DND-41 (cell line): ENCODE results near the gene POC1A.

Experiments
- EZH2 ChIP-seq: IDR thresholded peaks from 3 replicates; pipeline ENCODE4 v1.6.1; 2012; ENCODE audit warnings: borderline replicate concordance, low read depth, mild to moderate bottlenecking, moderate library complexity, low read length, inconsistent platforms; ENCODE audit not compliant: severe bottlenecking
- TF ChIP-seq, protein P1 (sequence below): IDR thresholded peaks from 2 replicates; pipeline ENCODE4 v1.5.1; 2012; ENCODE audit warnings: borderline replicate concordance, low read length, moderate library complexity, mild to moderate bottlenecking; ENCODE audit not compliant: poor library complexity, severe bottlenecking; ENCODE audit errors: extremely low read depth

DNA sequence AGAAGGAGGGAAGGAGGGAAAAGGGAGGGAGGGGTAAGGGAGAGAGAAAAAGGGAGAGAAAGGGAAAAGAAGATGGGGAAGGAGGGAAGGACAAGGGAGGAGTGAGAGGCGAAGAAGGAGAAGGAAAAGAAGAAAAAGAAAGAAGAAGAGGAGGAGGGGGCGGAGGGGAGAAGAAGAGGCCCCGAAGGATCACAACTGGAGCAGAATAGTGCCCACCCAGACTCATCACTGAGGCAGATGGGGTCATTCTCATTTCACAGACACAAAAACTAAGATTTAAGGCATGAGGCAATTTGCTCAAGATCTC is 41.0 kb upstream of the POC1A start:
- TF ChIP-seq, protein P1, sequence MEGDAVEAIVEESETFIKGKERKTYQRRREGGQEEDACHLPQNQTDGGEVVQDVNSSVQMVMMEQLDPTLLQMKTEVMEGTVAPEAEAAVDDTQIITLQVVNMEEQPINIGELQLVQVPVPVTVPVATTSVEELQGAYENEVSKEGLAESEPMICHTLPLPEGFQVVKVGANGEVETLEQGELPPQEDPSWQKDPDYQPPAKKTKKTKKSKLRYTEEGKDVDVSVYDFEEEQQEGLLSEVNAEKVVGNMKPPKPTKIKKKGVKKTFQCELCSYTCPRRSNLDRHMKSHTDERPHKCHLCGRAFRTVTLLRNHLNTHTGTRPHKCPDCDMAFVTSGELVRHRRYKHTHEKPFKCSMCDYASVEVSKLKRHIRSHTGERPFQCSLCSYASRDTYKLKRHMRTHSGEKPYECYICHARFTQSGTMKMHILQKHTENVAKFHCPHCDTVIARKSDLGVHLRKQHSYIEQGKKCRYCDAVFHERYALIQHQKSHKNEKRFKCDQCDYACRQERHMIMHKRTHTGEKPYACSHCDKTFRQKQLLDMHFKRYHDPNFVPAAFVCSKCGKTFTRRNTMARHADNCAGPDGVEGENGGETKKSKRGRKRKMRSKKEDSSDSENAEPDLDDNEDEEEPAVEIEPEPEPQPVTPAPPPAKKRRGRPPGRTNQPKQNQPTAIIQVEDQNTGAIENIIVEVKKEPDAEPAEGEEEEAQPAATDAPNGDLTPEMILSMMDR = no peak
- no peak for TF ChIP-seq EZH2
